Measurements from ENCODE around the gene ATF6. TPM values are rescaled to one million over a fixed set of nuclear protein-coding genes. Genes with fewer than 3 reads are reported as not detected.
A peak's percentile ranks its signal among the peaks of the same experiment; 100 is the strongest.

The ATF6 gene
- total RNA-seq, 2 donors from 2014 or later: 21.3 to 24.9 TPM

GRCh38 chr1:161915978-161916377 lies 149.9 kb downstream of the ATF6 start:
- H3K27ac Mint-ChIP-seq: no peak overlapping the region
- ATAC-seq: no peak
- peaks cover 0 to 2% of the 10 kb centered on the region in 2 donors for H3K9me3 Mint-ChIP-seq
- DNase-seq (ENCODE audit: low spot score in 2 of 2): no peak
- peaks cover 6 to 19% of the 10 kb centered on the region in 2 donors for H3K36me3 Mint-ChIP-seq

GRCh38 chr1:161919229-161919628 lies 153.1 kb downstream of the ATF6 start:
- Mint-ChIP-seq H3K36me3 (peaks cover 24 to 37% of the 10 kb centered on the region in 2 donors), H3K27ac (peak overlapping the region; percentile 37 to 42)
- no peak for ATAC-seq

GRCh38 chr1:161921491-161921890 lies 155.4 kb downstream of the ATF6 start:
- no peak for DNase-seq (ENCODE audit: low spot score in 2 of 2)
- H3K9me3 Mint-ChIP-seq: peaks cover 7 to 15% of the 10 kb centered on the region in 2 donors
- ATAC-seq: no peak
- no peak overlapping the region for H3K27ac Mint-ChIP-seq
- peaks cover 28 to 48% of the 10 kb centered on the region in 2 donors for H3K36me3 Mint-ChIP-seq

More at GRCh38 chr1:161919229-161919628, 153.1 kb downstream of the ATF6 start:
- peaks cover 7 to 15% of the 10 kb centered on the region in 2 donors for H3K9me3 Mint-ChIP-seq
- no peak for DNase-seq (ENCODE audit: low spot score in 2 of 2)

GRCh38 chr1:161921990-161922389 lies 155.9 kb downstream of the ATF6 start:
- Mint-ChIP-seq H3K9me3 (peaks cover 7 to 15% of the 10 kb centered on the region in 2 donors), H3K27ac (peak overlapping the region in 1 of 2 donors; percentile 3), H3K36me3 (peaks cover 28 to 50% of the 10 kb centered on the region in 2 donors)
- DNase-seq (ENCODE audit: low spot score in 2 of 2) (no peak), ATAC-seq (no peak)

GRCh38 chr1:161928056-161928455 lies 161.9 kb downstream of the ATF6 start:
- ATAC-seq (no peak), DNase-seq (ENCODE audit: low spot score in 2 of 2) (no peak)
- H3K27ac Mint-ChIP-seq: no peak overlapping the region
- no peaks in the 10 kb centered on the region for H3K9me3 Mint-ChIP-seq
- H3K36me3 Mint-ChIP-seq: peaks cover 8 to 24% of the 10 kb centered on the region in 2 donors

GRCh38 chr1:161929137-161929536 lies 163.0 kb downstream of the ATF6 start:
- Mint-ChIP-seq H3K27ac (no peak overlapping the region), H3K36me3 (peaks cover 5 to 25% of the 10 kb centered on the region in 2 donors), H3K9me3 (no peaks in the 10 kb centered on the region)
- no peak for DNase-seq (ENCODE audit: low spot score in 2 of 2)
- ATAC-seq: no peak

- DNase-seq (ENCODE audit: low spot score in 2 of 2) (no peak), ATAC-seq (no peak)
- Mint-ChIP-seq H3K9me3 (no peaks in the 10 kb centered on the region), H3K27ac (no peak overlapping the region), H3K36me3 (peaks cover 4 to 23% of the 10 kb centered on the region in 2 donors)
Observed at GRCh38 chr1:161930064-161930463, 163.9 kb downstream of the ATF6 start.

GRCh38 chr1:161932668-161933067 lies 166.5 kb downstream of the ATF6 start:
- DNase-seq (ENCODE audit: low spot score in 2 of 2) (no peak), ATAC-seq (no peak)
- H3K27ac Mint-ChIP-seq: peak overlapping the region in 1 of 2 donors; percentile 40
- peaks cover 0 to 18% of the 10 kb centered on the region in 2 donors for H3K36me3 Mint-ChIP-seq
- no peaks in the 10 kb centered on the region for H3K9me3 Mint-ChIP-seq

- DNase-seq (ENCODE audit: low spot score in 2 of 2): no peak
- ATAC-seq: peak; percentile 78 to 83
- peaks cover 0 to 18% of the 10 kb centered on the region in 2 donors for H3K36me3 Mint-ChIP-seq
- H3K27ac Mint-ChIP-seq: peak overlapping the region; percentile 22 to 66
- H3K9me3 Mint-ChIP-seq: no peaks in the 10 kb centered on the region
Observed at GRCh38 chr1:161933592-161934588, 167.8 kb downstream of the ATF6 start.

- no peak for DNase-seq (ENCODE audit: low spot score in 2 of 2)
- Mint-ChIP-seq H3K36me3 (peaks cover 0 to 13% of the 10 kb centered on the region in 2 donors), H3K27ac (peak overlapping the region in 1 of 2 donors; percentile 22)
Observed at GRCh38 chr1:161935264-161935663, 169.1 kb downstream of the ATF6 start.

GRCh38 chr1:161936786-161937185 lies 170.7 kb downstream of the ATF6 start:
- Mint-ChIP-seq H3K9me3 (no peaks in the 10 kb centered on the region), H3K36me3 (peaks cover 1 to 13% of the 10 kb centered on the region in 2 donors), H3K27ac (no peak overlapping the region)
- DNase-seq (ENCODE audit: low spot score in 2 of 2) (no peak), ATAC-seq (no peak)

More at GRCh38 chr1:161935264-161935663, 169.1 kb downstream of the ATF6 start:
- H3K9me3 Mint-ChIP-seq: no peaks in the 10 kb centered on the region
- ATAC-seq: no peak

- ATAC-seq: no peak
- no peak for DNase-seq (ENCODE audit: low spot score in 2 of 2)
- no peak overlapping the region for H3K27ac Mint-ChIP-seq
- H3K36me3 Mint-ChIP-seq: peaks cover 10 to 20% of the 10 kb centered on the region in 2 donors
- no peaks in the 10 kb centered on the region for H3K9me3 Mint-ChIP-seq
Observed at GRCh38 chr1:161940866-161941591, 174.9 kb downstream of the ATF6 start.

GRCh38 chr1:161941726-161942436 lies 175.8 kb downstream of the ATF6 start:
- Mint-ChIP-seq H3K9me3 (no peaks in the 10 kb centered on the region), H3K27ac (no peak overlapping the region), H3K36me3 (peaks cover 10 to 17% of the 10 kb centered on the region in 2 donors)
- ATAC-seq: no peak
- DNase-seq (ENCODE audit: low spot score in 2 of 2): no peak

GRCh38 chr1:161943737-161944136 lies 177.6 kb downstream of the ATF6 start:
- peaks cover 10 to 19% of the 10 kb centered on the region in 2 donors for H3K36me3 Mint-ChIP-seq

GRCh38 chr1:161944381-161944780 lies 178.3 kb downstream of the ATF6 start:
- H3K36me3 Mint-ChIP-seq: peaks cover 10 to 19% of the 10 kb centered on the region in 2 donors
- H3K9me3 Mint-ChIP-seq: no peaks in the 10 kb centered on the region
- DNase-seq (ENCODE audit: low spot score in 2 of 2): no peak
- H3K27ac Mint-ChIP-seq: no peak overlapping the region
- ATAC-seq: no peak

More at GRCh38 chr1:161943737-161944136, 177.6 kb downstream of the ATF6 start:
- ATAC-seq (no peak), DNase-seq (ENCODE audit: low spot score in 2 of 2) (no peak)
- Mint-ChIP-seq H3K27ac (peak overlapping the region in 1 of 2 donors; percentile 2), H3K9me3 (no peaks in the 10 kb centered on the region)

GRCh38 chr1:161945306-161946060 lies 179.4 kb downstream of the ATF6 start:
- Mint-ChIP-seq H3K36me3 (peaks cover 10 to 19% of the 10 kb centered on the region in 2 donors), H3K9me3 (no peaks in the 10 kb centered on the region), H3K27ac (no peak overlapping the region)
- no peak for ATAC-seq
- DNase-seq (ENCODE audit: low spot score in 2 of 2): no peak
